Measurements from ENCODE around the gene TMEM63B.

DNA sequence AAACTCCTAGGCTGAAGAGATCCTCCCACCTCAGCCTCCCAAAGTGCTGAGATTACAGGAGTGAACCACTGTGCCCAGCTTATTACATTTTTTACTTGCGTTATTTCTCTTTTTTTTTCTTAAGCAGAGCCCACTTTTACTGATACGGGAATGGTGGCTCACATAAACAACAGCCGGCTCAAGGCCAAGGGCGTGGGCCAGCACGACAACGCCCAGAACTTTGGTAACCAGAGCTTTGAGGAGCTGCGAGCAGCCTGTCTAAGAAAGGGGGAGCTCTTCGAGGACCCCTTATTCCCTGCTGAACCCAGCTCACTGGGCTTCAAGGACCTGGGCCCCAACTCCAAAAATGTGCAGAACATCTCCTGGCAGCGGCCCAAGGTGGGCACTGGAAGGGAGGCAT lies 41.8 kb downstream of the TMEM63B start:
- TF ChIP-seq, protein P1, sequence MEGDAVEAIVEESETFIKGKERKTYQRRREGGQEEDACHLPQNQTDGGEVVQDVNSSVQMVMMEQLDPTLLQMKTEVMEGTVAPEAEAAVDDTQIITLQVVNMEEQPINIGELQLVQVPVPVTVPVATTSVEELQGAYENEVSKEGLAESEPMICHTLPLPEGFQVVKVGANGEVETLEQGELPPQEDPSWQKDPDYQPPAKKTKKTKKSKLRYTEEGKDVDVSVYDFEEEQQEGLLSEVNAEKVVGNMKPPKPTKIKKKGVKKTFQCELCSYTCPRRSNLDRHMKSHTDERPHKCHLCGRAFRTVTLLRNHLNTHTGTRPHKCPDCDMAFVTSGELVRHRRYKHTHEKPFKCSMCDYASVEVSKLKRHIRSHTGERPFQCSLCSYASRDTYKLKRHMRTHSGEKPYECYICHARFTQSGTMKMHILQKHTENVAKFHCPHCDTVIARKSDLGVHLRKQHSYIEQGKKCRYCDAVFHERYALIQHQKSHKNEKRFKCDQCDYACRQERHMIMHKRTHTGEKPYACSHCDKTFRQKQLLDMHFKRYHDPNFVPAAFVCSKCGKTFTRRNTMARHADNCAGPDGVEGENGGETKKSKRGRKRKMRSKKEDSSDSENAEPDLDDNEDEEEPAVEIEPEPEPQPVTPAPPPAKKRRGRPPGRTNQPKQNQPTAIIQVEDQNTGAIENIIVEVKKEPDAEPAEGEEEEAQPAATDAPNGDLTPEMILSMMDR (IDR thresholded peaks at IDR 0.05): no peak
- TF ChIP-seq POLR2A (IDR thresholded peaks at IDR 0.05): no peak

Data from thyroid gland (tissue), 4 donors.